Activated T-helper 2 cell treated with anti-CD3 and anti-CD28 coated beads, Interferon-gamma antibody, Interleukin-2, Interleukin-4, amounts not matched to agents 10 μg/mL and 5 μg/mL and 100 μg/mL, durations not matched to agents 14 hours and 24 hours and 36 hours (primary cell): Measurements from ENCODE around the gene SERPINF2. TPM values are rescaled to one million over a fixed set of nuclear protein-coding genes. Genes with fewer than 3 reads are reported as not detected.
A peak's percentile ranks its signal among the peaks of the same experiment; 100 is the strongest.

Source experiments
- DNase-seq: peaks from one replicate; pipeline ENCODE4 v3.0.0; 2021; ENCODE audit warnings: low spot score
- H3K27ac Mint-ChIP-seq: one replicate; pipeline ENCODE4 v1.8.0; 2021; ENCODE audit warnings: mixed read lengths
- H3K27me3 Mint-ChIP-seq: one replicate; pipeline ENCODE4 v1.8.0; 2021; ENCODE audit warnings: low read depth, mixed read lengths
- H3K36me3 Mint-ChIP-seq: one replicate; pipeline ENCODE4 v1.8.0; 2021; ENCODE audit warnings: low read depth, mixed read lengths
- H3K4me1 Mint-ChIP-seq: one replicate; pipeline ENCODE4 v1.8.0; 2021; ENCODE audit warnings: low read depth, mixed read lengths
- H3K4me3 Mint-ChIP-seq: one replicate; pipeline ENCODE4 v1.8.0; 2021; ENCODE audit warnings: low read depth, mild to moderate bottlenecking, moderate library complexity, mixed read lengths
- H3K9me3 Mint-ChIP-seq: one replicate; pipeline ENCODE4 v1.8.0; 2021; ENCODE audit warnings: mixed read lengths
- intact Hi-C: fragments of 100-400 bp; cut with micrococcal nuclease; formaldehyde crosslinking; loops from one replicate; pipeline ENCODE4 v1.15.1; 2023
- total RNA-seq: library from RNA; stranded (reverse); gene quantifications from 2 replicates; pipeline ENCODE4 v1.2.3, GENCODE V29; 2022

Gene SERPINF2
- total RNA-seq, 1 donor from 2014 or later: 0.14 TPM

- intact Hi-C loops: no loop called here
- H3K27ac Mint-ChIP-seq: no peak overlapping the region
- no peak for DNase-seq
- H3K27me3 Mint-ChIP-seq: no peaks in the 10 kb centered on the region
- no peaks in the 10 kb centered on the region for H3K4me1 Mint-ChIP-seq
- H3K4me3 Mint-ChIP-seq: no peak overlapping the region
- no peaks in the 10 kb centered on the region for H3K36me3 Mint-ChIP-seq
- no peaks in the 10 kb centered on the region for H3K9me3 Mint-ChIP-seq
Measured at GRCh38 chr17:1746975-1747543, 4.4 kb downstream of the SERPINF2 start.

- Mint-ChIP-seq H3K27ac (no peak overlapping the region), H3K27me3 (no peaks in the 10 kb centered on the region), H3K9me3 (no peaks in the 10 kb centered on the region), H3K4me3 (no peak overlapping the region), H3K4me1 (no peaks in the 10 kb centered on the region), H3K36me3 (no peaks in the 10 kb centered on the region)
- no peak for DNase-seq
- intact Hi-C loops: no loop called here
Measured at GRCh38 chr17:1750628-1751027, 8.0 kb downstream of the SERPINF2 start.

GRCh38 chr17:1752425-1753262 lies 10.0 kb downstream of the SERPINF2 start:
- H3K27me3 Mint-ChIP-seq: peaks cover 2% of the 10 kb centered on the region
- H3K4me1 Mint-ChIP-seq: no peaks in the 10 kb centered on the region
- H3K9me3 Mint-ChIP-seq: no peaks in the 10 kb centered on the region
- H3K4me3 Mint-ChIP-seq: no peak overlapping the region
- intact Hi-C loops: no loop called here
- no peaks in the 10 kb centered on the region for H3K36me3 Mint-ChIP-seq
- no peak overlapping the region for H3K27ac Mint-ChIP-seq
- no peak for DNase-seq

- Mint-ChIP-seq H3K4me3 (no peak overlapping the region), H3K27me3 (peaks cover 6% of the 10 kb centered on the region), H3K9me3 (no peaks in the 10 kb centered on the region), H3K27ac (no peak overlapping the region), H3K4me1 (no peaks in the 10 kb centered on the region), H3K36me3 (no peaks in the 10 kb centered on the region)
- intact Hi-C loops: no loop called here
- DNase-seq: no peak
Measured at GRCh38 chr17:1753767-1754429, 11.2 kb downstream of the SERPINF2 start.

- H3K36me3 Mint-ChIP-seq: no peaks in the 10 kb centered on the region
- intact Hi-C loops: no loop called here
- no peak overlapping the region for H3K27ac Mint-ChIP-seq
- no peaks in the 10 kb centered on the region for H3K4me1 Mint-ChIP-seq
- no peaks in the 10 kb centered on the region for H3K9me3 Mint-ChIP-seq
- no peak overlapping the region for H3K4me3 Mint-ChIP-seq
- H3K27me3 Mint-ChIP-seq: peaks cover 6% of the 10 kb centered on the region
- DNase-seq: no peak
Measured at GRCh38 chr17:1754430-1755112, 11.9 kb downstream of the SERPINF2 start.

GRCh38 chr17:1755252-1755826 lies 12.7 kb downstream of the SERPINF2 start:
- Mint-ChIP-seq H3K36me3 (no peaks in the 10 kb centered on the region), H3K9me3 (no peaks in the 10 kb centered on the region), H3K4me3 (no peak overlapping the region), H3K4me1 (no peaks in the 10 kb centered on the region), H3K27ac (no peak overlapping the region), H3K27me3 (peaks cover 6% of the 10 kb centered on the region)
- no peak for DNase-seq
- intact Hi-C loops: no loop called here

GRCh38 chr17:1755827-1756262 lies 13.2 kb downstream of the SERPINF2 start:
- no peak for DNase-seq
- Mint-ChIP-seq H3K27me3 (peaks cover 6% of the 10 kb centered on the region), H3K9me3 (no peaks in the 10 kb centered on the region), H3K4me1 (no peaks in the 10 kb centered on the region), H3K36me3 (no peaks in the 10 kb centered on the region), H3K27ac (no peak overlapping the region), H3K4me3 (no peak overlapping the region)
- intact Hi-C loops: no loop called here

GRCh38 chr17:1758807-1759206 lies 16.1 kb downstream of the SERPINF2 start:
- Mint-ChIP-seq H3K27me3 (peaks cover 6% of the 10 kb centered on the region), H3K9me3 (no peaks in the 10 kb centered on the region), H3K36me3 (no peaks in the 10 kb centered on the region), H3K4me3 (no peak overlapping the region), H3K27ac (no peak overlapping the region), H3K4me1 (peaks cover 8% of the 10 kb centered on the region)
- no peak for DNase-seq
- intact Hi-C loops: no loop called here

- peaks cover 6% of the 10 kb centered on the region for H3K27me3 Mint-ChIP-seq
- H3K4me3 Mint-ChIP-seq: no peak overlapping the region
- H3K27ac Mint-ChIP-seq: no peak overlapping the region
- H3K4me1 Mint-ChIP-seq: peaks cover 15% of the 10 kb centered on the region
- intact Hi-C loops: no loop called here
- H3K9me3 Mint-ChIP-seq: no peaks in the 10 kb centered on the region
- DNase-seq: no peak
- H3K36me3 Mint-ChIP-seq: no peaks in the 10 kb centered on the region
Measured at GRCh38 chr17:1759529-1759928, 16.9 kb downstream of the SERPINF2 start.

GRCh38 chr17:1762233-1762900 lies 19.7 kb downstream of the SERPINF2 start:
- peaks cover 17% of the 10 kb centered on the region for H3K4me1 Mint-ChIP-seq
- no peaks in the 10 kb centered on the region for H3K9me3 Mint-ChIP-seq
- no peak overlapping the region for H3K27ac Mint-ChIP-seq
- no peaks in the 10 kb centered on the region for H3K36me3 Mint-ChIP-seq
- intact Hi-C loops: no loop called here
- DNase-seq: no peak
- peaks cover 5% of the 10 kb centered on the region for H3K27me3 Mint-ChIP-seq
- no peak overlapping the region for H3K4me3 Mint-ChIP-seq

- peaks cover 5% of the 10 kb centered on the region for H3K27me3 Mint-ChIP-seq
- peak overlapping the region; percentile 71 for H3K27ac Mint-ChIP-seq
- H3K36me3 Mint-ChIP-seq: no peaks in the 10 kb centered on the region
- no peak overlapping the region for H3K4me3 Mint-ChIP-seq
- DNase-seq: no peak
- intact Hi-C loops: no loop called here
- peaks cover 17% of the 10 kb centered on the region for H3K4me1 Mint-ChIP-seq
- no peaks in the 10 kb centered on the region for H3K9me3 Mint-ChIP-seq
Measured at GRCh38 chr17:1762901-1763898, 20.5 kb downstream of the SERPINF2 start.
